NT2/D1 (cell line): ENCODE results near the gene PLEKHA6.

Experiments used
- SUZ12 ChIP-seq: IDR thresholded peaks from 2 replicates; pipeline ENCODE4 v1.6.1; 2011; ENCODE audit not compliant: insufficient read length, insufficient read depth; ENCODE audit errors: extremely low read depth
- YY1 ChIP-seq: IDR thresholded peaks from 2 replicates; pipeline ENCODE4 v1.6.1; 2011; ENCODE audit not compliant: insufficient read length, insufficient read depth
- ZNF274 ChIP-seq: IDR thresholded peaks from 2 replicates; pipeline ENCODE4 v1.6.1; 2011; ENCODE audit warnings: mild to moderate bottlenecking, low read depth, low read length

DNA sequence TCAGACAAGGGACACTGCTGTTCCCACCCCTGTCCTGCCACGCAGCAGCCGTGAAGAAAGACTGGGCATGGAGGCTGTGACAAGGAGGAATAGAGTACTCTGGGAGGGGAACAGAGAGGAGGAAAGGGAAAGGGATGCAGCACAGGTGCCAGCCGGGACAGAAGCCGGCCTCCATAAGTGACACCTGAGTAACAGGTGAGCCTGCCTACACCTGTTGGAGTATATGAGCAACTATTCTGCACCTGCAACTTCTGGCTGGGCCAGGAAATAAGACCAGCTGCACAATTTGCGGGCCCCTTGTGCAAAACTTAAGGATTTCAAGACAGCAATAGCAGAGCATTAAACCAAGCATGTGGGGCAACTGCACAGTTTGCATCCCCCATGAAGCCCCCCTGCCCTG lies 73.4 kb downstream of the PLEKHA6 start:
- TF ChIP-seq YY1 (no peak), ZNF274 (no peak), SUZ12 (no peak)
